DMS153 treated with DMSO at 0.1 percent for 48 hours (cell line): ENCODE data around the gene CACNA2D3.

Experiments used
- DNase-seq: peaks from one replicate; lab custom pipeline; 2025; ENCODE audit not compliant: unreplicated experiment; lab: John Stamatoyannopoulos, UW

The CACNA2D3 gene

DNA sequence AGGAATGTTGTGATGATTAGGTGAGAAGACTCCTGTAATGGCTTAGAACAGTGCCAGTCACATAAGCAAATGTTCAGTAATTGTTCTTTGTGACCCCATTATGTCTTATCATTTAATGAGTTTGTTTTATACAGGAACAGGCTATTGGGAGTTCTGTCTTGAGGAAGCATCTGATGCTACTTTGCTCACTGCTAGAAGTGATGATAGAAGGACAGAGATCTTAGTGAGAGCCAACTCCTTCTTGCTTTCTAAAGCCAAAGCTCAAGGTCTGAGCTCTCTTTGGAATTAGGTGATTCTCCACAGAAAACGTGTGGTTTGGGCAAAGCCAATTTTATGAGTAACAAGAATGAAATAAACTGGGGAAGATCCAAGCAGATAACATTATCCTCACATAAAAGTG, 590.7 kb downstream of the CACNA2D3 start:
- no peak for DNase-seq

DNA sequence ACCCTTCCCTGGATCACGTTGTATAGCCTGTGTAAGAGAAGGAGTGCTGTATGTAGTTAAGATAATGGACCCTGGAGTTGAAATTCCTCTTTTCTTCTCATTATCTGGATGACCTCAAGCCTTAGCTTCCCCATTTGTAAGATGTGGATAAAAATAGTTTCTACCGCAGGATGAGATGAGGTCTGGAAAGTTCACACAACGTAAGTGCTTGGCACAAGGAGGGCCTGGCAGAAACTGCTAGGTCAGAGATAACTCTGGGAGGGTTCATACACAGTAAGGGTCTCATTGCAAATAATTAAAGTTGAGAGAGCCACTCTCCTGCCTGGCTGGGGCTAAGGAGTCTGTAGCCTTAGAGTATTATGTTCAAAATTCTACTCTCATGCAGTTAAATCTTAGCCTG, 591.1 kb downstream of the CACNA2D3 start:
- no peak for DNase-seq

DNA sequence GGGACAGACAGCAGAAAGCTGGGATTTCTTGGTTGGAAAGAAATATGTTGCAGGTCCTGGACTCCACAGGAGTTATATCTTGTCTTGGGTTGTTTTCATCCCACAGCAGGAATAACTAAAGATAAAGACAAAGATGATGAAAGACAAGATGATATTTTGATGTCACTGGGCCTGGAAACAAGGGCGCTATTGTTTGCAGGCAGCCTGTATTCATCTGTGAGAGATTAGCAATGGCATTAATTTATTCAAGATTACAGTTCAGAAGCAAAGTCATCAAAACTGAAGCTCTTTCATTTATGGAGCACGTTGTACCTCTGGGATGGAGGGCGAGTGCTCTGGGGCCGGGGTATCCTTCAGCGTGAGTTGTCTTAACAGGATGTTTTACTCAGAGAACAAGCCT, 591.7 kb downstream of the CACNA2D3 start:
- DNase-seq, result no peak

DNA sequence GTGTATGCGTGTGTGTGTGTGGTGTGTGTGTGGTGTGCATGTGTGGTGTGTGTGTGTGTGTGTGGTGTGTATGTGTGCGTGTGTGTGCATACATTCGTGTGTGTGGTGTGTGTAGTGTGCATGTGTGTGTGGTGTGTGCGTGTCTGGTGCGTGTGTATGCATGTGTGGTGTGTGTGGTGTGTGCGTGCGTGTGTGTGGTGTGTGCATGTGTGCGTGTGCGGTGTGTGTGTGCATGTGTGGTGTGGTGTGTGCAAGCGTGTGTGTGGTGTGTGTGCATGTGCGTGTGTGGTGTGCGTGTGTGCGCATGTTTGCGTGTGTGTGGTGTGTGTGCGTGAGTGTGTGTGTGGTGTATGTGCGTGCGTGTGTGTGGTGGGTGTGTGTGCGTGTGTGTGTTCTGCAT, 595.2 kb downstream of the CACNA2D3 start:
- no peak for DNase-seq

DNA sequence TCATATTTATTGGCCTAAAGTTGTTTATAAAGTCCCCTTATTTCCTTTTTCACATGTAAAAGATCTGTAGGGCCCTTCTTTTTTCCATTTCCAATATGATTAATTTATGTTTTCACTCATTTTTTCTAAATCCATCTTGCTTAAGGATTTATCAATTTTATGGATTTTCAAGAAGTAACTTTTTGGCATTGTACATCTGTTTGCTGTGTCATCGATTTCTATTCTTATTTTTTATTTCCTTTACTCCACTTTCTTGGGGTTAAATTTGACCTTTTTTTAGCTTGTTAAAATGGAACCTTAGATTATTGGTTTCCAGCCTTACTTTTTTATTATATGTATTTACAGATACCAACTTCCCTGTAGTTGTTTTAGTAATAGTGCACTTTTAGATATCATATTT, 597.6 kb downstream of the CACNA2D3 start:
- no peak for DNase-seq

DNA sequence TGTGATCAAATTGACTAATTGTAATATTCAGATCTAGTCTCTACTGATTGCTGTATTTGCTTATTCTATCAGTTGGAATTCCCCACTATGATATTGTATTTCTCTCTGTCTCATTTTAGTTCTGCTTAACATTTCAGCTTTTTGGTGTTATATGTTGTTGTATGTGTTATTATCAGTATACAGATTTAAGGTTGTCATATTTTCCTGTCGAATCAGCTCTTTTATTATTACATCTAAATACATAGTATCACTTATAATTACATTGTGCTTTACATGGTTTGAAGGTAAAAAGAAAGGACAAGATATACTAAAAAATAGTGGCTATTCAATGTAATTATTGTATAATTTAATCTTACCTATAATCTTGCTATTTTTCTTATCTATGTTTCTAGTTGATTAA, 598.3 kb downstream of the CACNA2D3 start:
- DNase-seq, result no peak

DNA sequence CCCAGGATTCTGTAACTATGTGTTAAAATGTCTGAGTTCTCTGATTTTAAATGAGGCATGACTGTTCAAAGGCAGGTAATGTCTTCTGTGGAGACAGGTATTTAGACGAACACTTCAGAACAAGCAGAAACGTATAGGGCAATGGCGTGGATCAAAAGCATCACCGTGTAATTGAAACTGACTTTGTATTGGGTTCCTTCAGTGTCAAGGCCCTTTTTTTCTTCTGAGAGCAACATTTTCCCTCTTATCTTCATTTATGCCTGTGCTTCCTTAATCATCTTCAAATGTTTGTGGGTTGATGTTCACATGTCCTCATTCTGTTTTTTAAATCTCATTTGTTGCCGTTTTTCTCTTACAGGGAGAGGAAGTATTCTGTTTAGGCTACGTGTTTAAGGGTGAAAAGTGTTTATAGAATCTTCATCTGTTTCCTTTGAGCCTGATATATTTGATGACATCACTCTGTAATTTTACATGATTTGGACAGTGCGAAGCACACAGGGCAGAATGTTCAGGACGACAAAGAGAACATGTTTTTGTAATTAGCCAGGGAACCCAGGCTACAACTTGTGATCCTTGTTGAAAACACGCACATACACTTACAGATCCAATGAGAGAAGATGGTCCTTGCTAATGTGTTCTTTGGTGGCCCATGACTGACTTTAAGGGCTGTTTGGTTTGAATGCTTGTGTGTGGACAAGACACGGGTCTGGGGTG, 609.5 kb downstream of the CACNA2D3 start:
- no peak for DNase-seq

DNA sequence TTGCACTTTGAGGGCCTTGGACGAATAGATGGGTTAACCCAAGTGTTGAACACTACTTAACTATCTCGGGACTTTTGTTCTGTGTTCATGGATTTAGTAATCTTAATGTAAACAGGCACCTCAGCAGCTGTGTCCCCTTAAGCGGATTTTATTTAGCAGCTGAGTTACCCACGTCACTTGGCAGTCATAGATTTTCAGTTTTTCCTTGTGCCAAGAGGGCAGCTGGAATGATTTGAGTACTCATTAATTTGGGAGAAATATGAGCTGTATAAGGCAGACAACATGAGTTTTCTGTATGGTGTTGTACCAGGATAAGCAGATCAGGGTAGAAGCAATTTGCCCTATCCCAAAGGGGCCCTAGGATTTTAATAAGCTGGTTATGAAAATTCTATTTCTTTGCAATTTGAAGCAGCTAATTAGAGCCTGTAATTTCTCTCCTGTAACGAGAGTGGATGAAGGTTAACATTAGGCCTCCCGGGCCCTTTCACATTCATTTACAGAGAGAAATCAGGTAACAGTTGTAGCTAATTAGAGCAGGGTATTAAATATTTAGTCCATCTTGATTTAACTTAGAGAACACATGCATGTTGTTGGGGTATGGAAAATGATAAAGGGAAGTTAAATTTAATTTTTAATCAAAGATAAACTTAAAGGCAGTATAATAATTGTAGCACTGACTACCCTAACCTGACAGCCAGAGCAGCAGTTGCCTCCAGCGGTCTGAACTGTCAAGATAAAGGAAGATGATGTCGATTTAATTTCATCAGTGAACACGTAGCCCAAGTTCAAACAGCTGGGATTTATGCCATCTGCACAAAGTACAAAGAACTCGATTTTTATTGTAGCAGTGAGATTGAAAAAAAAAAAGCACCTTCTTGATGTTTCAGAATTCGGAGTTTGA, 611.0 kb downstream of the CACNA2D3 start:
- no peak for DNase-seq

DNA sequence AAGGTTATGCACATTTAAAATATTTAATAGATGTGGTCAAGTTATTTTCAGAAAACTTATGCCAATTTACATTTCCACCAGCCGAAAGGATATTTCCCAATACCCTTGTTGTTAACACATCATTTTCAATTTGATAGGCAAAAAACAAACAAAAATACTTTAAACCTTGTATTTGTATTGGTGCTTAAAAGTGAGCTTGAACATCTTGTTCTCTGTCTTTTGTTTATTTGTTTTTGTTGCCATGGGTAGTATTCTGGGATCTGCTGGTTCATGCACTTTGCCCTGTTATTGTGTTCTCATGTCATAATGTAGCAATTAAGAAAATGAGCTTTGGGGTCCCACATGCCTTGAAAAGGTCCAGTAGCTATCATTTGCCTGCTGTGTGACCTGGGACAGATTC, 614.1 kb downstream of the CACNA2D3 start:
- no peak for DNase-seq

DNA sequence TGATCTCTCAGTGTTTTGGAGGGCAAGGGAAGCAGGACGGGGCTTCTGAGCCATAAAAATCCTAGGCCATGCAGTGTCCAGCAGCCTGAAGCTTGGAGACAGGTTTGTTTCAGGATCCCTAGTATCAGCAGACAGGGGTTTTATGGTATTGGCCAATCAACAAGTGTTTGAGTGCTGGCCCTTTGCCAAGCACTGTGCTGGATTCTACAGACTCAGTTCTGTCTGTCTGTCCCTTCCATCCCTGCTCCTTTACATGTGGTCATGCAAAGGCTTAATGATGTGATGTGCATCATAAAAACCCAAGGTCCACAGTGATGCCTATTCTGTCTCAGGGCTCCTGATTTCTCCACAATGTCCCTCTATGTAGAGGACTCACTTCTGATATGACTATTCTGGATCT, 621.4 kb downstream of the CACNA2D3 start:
- DNase-seq, result no peak

DNA sequence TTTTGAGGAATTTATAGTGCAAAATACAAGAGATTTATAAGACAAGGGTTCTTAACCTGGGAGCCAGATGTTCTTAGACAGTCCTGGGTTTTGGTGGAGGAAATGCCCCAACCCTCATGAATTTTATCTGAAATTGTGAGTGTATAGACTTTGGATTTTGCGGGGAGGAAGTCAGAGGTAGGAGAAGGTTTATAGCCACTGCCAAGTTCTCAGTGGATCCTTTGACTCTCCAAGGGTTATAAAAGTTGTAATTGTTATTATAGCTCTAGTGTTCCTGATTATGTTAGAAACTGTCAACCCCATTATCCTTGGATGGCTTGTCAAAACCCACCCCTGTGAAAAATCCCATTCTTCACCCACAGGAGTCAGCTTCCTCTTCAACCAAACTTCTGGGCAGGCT, 621.9 kb downstream of the CACNA2D3 start:
- DNase-seq, result no peak

DNA sequence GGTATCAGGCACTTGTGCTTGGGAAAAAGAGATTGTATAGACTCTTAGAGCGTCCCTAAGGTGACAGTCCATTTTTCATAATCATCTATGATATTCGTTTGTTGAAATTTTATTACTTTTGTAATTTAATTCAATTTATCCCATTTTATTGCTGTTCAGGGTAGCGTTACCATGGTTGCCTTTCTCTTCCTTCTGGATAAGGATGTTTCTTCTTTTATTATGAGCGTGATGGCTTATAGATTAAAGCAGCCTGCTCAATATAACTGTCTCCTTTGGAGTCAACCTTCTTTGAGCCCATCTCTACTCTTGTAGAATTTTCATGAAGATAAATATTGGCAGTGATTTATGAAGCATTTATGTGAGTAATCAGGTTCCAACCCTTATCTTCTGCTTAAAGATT, 623.5 kb downstream of the CACNA2D3 start:
- DNase-seq, result no peak

DNA sequence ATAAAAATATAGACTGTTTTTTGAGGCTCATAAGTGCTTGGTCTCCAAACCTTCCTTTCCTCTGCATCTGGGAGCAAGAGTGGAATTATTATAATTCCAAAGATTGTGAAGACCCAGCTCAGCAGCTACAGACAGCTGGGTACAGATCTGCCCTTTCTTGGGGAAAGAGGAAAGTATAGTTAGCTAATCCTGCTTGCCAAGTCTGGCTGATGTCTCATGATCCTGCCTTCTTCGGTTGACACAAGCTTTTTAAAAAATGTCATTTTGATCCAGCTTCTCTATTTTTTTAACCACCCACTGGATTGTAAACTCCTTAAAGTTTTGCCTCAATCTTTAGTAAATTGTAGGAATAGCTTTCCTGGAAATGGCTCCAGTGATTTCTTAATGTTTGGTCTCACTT, 624.4 kb downstream of the CACNA2D3 start:
- no peak for DNase-seq

DNA sequence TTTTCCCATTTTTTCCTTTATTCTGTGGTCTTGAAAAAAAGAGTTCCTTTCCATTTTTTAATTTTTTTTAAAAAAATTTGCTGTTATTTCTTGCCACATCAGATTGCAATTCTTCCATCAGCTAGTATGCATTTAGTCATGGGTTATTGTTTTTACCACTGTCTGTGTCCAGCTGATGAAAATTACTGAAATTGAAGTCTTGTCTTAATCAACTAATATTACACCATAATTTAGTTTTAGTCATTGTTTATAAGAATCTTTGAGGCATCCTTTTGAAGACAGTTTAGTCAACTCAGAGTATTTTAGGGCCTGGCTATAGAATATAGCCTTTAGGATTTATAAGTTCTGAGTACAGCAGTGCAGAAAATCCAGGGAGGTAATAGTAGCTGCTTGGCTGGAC, 633.4 kb downstream of the CACNA2D3 start:
- DNase-seq, result no peak

DNA sequence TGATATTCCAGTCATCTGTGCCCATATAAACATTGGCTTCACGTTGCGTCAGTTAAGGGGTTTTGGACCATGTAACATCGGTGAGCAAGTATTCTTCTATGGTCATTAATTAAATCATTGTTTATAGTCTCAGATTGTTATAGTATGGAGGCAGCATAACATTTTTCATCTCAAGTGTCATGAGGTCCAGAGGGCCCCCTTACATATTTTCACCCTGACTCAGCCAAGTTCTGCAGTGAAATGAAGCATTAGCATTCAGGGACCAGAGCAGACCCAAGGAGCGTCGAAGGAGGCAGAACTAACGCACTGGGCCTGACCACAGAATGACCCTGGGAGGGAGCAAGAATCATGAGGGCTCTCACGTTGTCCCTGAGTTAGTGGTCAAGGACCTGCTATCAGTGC, 634.0 kb downstream of the CACNA2D3 start:
- no peak for DNase-seq

DNA sequence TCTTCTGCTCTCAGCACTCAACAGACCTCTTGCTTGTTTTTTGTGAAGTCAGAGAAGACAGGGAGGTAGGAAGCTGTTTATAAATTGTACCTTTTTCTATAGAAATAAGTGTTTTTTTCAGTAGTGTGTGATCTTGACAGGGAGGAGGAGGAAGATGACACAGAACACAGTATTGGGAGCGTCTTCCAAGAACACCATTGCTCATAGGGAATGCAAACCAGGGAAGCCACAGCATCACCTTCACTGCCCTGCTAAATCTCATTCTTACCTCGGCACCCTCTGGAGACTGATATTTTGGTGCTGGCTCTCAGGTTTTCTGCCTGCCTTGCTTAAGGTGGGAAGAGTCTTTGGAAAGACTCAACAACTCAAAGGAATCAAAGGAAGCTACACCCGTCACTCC, 636.1 kb downstream of the CACNA2D3 start:
- no peak for DNase-seq

DNA sequence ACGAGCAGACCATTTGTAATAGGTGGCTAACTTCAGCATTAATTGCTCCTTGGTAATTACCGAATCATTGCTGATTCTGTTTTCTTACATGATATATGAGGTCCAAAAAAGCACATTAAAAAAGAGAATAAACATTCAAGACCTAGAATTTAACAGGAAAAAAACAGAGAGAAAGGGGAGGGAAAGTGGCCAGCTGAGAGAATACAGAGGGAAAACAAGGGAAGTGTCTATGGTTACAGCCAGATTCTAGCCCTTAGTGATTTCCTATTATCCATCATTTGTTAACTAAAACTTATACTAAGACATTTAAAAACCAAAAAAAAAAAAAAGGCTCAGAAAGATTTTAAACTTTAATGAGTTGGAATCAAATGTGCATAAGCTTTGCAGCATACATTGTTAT, 636.8 kb downstream of the CACNA2D3 start:
- DNase-seq, result no peak

DNA sequence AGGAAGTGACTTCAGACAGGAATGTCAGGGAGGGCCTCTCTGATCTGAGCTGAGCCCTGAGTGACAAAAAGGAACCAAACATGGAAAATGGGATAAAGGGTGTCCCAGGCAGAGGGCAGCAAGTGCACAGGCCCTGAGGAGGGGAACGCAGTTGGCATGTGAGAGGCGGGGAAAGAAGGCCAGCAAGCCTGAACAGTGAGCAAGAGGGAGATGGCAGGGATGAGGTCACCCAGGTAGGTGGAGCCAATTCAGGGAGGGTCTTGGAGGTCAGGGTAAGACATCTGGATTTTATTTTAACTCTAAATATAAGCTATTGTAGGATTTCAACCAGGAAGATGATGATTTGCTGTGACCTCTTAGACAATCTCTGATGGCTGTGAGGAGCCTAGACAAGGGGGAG, 637.8 kb downstream of the CACNA2D3 start:
- DNase-seq, result no peak

DNA sequence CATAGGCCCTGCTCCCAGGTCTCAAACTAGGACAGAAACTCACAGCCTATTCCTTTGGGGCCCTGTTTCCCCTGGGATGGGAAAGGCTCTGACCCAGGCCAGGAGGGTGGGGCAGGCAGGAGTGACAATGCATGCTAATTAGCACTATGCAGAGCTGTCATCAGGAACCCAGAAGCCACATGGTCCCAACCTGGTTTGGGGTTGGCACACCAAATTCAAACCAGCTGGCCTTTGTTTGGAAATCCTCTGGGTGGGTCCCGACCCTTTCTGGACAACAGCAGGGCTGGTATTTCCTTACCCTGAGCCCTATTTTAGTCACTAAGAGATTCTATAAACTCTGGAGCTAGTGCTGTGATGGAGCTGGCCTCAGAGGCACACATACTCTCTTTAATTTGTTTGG, 639.3 kb downstream of the CACNA2D3 start:
- DNase-seq, result no peak

DNA sequence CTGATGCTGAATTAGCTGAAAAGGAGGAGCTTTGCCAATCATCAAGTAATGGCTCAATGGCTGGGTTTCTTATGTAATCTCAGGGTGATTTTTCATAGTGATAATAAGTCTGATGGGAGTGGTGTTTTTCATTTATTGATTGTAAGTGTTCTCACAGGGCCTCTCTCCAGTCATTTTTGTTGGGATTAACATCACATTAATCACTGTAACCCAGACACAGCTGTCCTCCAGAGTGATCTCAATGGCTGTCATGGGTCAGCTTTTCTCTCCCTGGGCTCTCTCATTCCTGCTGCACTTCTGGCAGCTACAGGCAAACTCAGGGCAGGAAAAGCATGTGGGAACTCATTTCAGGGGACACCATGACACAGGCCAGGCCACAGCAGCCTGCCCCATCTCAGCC, 642.6 kb downstream of the CACNA2D3 start:
- DNase-seq, result no peak

DNA sequence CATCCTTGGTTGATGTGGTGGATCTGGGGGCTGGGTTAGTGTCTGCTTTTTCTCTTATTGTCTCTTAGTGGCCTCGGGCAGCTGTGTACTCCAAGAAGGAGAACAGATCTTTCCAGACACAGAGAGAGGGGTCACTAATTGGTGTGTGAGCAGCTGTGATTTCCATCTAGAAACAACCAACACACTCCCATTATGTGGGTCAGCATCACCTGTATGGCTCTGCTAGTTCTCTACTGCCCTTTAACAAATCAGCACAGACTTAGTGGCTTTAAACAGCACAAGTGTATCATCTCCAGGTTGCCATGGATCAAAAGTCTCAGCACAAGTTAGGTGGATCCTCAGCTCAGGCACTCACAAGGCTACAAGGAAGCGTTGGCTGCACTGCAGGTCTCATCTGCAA, 648.7 kb downstream of the CACNA2D3 start:
- no peak for DNase-seq

DNA sequence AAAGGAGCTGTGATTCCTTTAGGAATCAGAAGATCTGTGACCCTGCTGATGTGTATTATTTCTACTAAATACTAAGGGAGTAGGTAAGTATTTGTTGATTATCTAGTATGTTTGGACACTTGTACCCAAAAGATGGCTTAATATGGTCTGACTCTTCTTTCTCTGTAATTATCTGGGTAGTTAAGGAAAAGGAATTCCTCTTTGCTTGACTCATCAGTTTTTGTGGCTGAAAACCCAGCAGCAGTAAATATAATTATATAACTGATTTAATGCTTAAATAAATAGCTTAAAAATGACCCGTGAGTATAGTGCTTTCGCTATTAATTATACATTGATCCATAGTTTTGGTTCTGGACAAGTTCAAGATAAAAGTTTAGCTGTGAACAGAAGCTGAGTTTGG, 649.7 kb downstream of the CACNA2D3 start:
- no peak for DNase-seq

DNA sequence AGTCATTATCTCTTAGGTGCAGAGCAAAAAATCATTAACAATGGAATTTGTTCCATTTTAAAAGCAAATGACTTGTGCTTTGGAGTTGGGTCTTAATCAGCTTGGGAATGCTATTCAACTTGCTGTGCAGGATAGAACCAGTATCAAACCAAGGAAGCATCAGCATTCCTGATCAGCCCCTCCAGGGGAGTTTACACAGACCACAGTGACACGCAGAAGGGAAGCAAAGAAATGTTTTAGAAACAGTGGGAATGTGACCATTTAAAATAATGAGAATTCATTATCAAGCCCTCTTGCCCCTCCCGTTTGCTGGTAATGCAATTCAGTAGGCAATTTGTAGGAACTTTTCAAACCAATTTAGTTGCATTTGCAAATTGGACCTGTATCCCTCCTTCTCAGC, 650.4 kb downstream of the CACNA2D3 start:
- no peak for DNase-seq
